ENCODE data around the gene RTP2. TPM values are rescaled to one million over a fixed set of nuclear protein-coding genes. Genes with fewer than 3 reads are reported as not detected.
A peak's percentile ranks its signal among the peaks of the same experiment; 100 is the strongest.

RTP2 gene
- total RNA-seq, 1 experiment from 2014 or later, result not detected

DNA sequence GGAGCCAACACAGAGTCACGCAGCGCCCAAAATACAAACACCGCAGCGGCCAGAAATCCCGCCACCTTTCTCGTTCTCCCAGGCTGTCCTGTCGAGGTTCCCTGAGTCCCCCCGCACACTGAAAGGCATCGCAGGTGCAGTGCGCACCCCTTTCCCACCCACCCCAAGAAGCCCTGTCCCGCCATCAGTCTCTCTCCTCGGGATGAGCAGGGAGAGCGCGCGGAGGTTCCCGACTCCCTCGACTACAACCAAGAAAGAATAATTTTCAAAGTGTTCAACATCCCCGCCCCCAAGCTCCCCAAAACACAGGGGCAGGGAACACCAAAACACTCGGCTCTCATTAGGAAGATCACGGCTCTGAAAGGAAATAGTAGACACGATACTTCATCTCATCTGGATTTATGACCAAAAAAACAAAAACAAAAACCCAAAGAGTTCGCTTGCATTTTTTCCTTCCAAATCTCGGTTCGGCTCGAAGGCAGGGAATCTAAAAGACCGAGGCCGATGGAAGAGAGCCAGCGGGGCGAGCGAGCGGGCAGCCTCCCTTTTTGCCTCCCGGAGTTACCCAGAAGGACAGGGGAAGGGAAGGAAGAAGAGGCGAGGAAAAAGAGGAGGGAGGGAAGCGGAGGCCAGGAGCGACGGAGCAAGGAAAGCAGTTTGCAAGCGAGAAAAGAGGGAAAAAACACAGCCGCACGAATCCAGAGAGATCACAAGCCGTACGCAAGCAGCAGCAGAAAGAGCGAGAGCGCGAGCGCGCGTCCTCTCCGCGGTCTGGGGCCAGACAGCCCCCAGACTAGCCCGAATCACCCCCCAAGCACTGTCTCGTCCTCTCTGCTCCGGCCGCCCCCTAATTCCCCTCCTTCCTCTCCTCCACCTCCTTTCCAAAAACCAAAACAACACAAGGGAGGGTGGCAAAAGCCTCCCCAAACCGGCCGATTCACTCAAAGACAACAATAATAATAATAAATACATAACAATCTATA, 42.1 kb upstream of the RTP2 start:
- intact Hi-C loops (cut with micrococcal nuclease), result loop anchor here (1.0 to 10.0 kb wide), 8 partner anchors 199 to 1138 kb away; no protein-coding TSS in a partner anchor
- no peaks in the 10 kb centered on the region for H3F3A ChIP-seq (ENCODE audit: low read length, unreplicated experiment)
- H3K79me2 ChIP-seq (ENCODE audit: low read length), result peaks cover 48% of the 10 kb centered on the region
- H3K4me2 ChIP-seq (ENCODE audit: low read length), result peak overlapping the region; percentile 99
- H3K27me3 ChIP-seq (ENCODE audit: low read length), result no peaks in the 10 kb centered on the region
- no peaks in the 10 kb centered on the region for H3K9me3 ChIP-seq (ENCODE audit: low read length)
- TF ChIP-seq EZH2 (IDR thresholded peaks at IDR 0.05; ENCODE audit: low read length, unreplicated experiment), result no peak
- H3K4me3 ChIP-seq (ENCODE audit: low read length), result peak overlapping the region; percentile 93
- H3K4me1 ChIP-seq (ENCODE audit: insufficient read depth, low read length), result peaks cover 39% of the 10 kb centered on the region
- POLR2A ChIA-PET (ENCODE audit: unreplicated experiment), result interaction anchor here (0.6 to 1.3 kb wide), 9 partner anchors 63 to 616 kb away, joined by 3 to 8 read pairs (median 4); no protein-coding TSS in a partner anchor
- DNase-seq, result peak; percentile 42
- H3K36me3 ChIP-seq (ENCODE audit: low read depth, low read length), result no peaks in the 10 kb centered on the region
- CTCF ChIA-PET, result interaction anchor here (0.5 to 0.7 kb wide), 3 partner anchors 913 to 1212 kb away, joined by 3 to 18 read pairs (median 4); no protein-coding TSS in a partner anchor
- peak overlapping the region; percentile 60 for H2AFZ ChIP-seq (ENCODE audit: low read length)
- peak overlapping the region; percentile 91; the same call in 1 of the 2 replicates for H3K27ac ChIP-seq (ENCODE audit: low read length)
- ATAC-seq, result no peak
- peak overlapping the region; percentile 96 for H3K9ac ChIP-seq (ENCODE audit: low read length)
- H3K9me2 ChIP-seq (replicated peaks; ENCODE audit: low read length), result no peaks in the 10 kb centered on the region
- BruUV-seq (replicated peaks), result TSS peak; percentile 75
- H4K20me1 ChIP-seq (ENCODE audit: low read length), result no peaks in the 10 kb centered on the region

DNA sequence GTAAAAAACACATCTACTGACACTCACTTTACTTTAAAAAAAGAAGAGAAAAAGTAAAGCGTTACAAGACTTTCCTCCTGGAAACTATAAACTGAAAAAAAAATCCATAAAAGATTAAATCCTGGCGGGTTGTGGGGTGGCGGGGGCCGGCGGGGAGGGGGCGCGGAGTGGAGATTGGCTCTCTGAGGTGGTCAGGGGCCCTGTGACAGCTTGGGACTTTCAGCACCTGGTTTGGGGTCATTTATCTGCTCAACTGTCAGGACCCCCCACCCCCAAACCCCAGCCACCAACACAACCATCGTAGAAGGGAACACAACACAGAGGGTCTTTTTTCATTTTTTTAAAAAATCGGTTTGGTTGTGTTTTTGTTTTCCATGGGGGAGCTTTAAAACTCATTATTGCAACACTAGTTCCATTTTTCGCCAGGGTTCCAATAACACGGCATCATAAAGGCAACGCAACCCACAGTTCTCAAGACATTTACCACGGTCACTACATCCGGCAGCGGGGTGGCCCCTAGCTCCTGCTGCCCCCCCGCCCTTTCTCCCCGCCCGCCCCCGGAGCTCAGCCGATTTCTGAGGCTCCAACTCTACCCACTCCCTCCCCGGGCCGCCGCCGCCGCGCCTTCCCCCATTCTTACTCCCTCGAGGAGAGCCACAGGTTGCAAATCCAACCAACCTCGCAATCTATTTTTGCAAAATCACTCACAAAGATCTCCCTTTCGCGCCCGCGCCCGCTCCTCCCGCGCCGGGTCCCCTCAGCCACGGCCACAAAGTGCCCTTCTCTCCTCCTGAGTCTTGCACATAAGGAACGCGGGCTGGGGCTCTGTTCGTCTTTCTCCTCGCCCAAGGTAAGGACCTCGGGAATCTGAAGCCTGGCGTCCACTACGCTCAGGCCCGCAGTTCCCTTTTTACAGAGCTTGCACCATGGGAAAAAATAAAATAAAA, 41.1 kb upstream of the RTP2 start:
- peaks cover 48% of the 10 kb centered on the region for H3K79me2 ChIP-seq (ENCODE audit: low read length)

More for the DNA sequence above, 41.1 kb upstream of the RTP2 start:
- Histone ChIP-seq H3K4me2 (ENCODE audit: low read length) (peak overlapping the region; percentile 99), H4K20me1 (ENCODE audit: low read length) (no peaks in the 10 kb centered on the region), H3K36me3 (ENCODE audit: low read depth, low read length) (no peaks in the 10 kb centered on the region), H3K27me3 (ENCODE audit: low read length) (no peaks in the 10 kb centered on the region), H3K27ac (ENCODE audit: low read length) (peak overlapping the region; percentile 31; the same call in 1 of the 2 replicates), H3K4me3 (ENCODE audit: low read length) (peak overlapping the region; percentile 93), H3K9me2 (replicated peaks; ENCODE audit: low read length) (no peaks in the 10 kb centered on the region), H3K9me3 (ENCODE audit: low read length) (no peaks in the 10 kb centered on the region), H3K9ac (ENCODE audit: low read length) (peak overlapping the region; percentile 96), H3K4me1 (ENCODE audit: insufficient read depth, low read length) (peaks cover 33% of the 10 kb centered on the region), H3F3A (ENCODE audit: low read length, unreplicated experiment) (no peaks in the 10 kb centered on the region), H2AFZ (ENCODE audit: low read length) (peak overlapping the region; percentile 60)
- POLR2A ChIA-PET (ENCODE audit: unreplicated experiment), result interaction anchor here (0.5 to 0.7 kb wide), 5 partner anchors 171 to 940 kb away, joined by 3 to 4 read pairs (median 3); no protein-coding TSS in a partner anchor
- CTCF ChIA-PET, result interaction anchor here (0.5 to 1.5 kb wide), 5 partner anchors 135 to 1211 kb away, joined by 3 to 9 read pairs (median 5); no protein-coding TSS in a partner anchor
- intact Hi-C loops (cut with micrococcal nuclease), result loop anchor here (1.0 to 10.0 kb wide), 10 partner anchors 293 to 1139 kb away; no protein-coding TSS in a partner anchor
- no TSS peak for BruUV-seq (replicated peaks)
- no peak for ATAC-seq
- peak; percentile 30 for DNase-seq
- TF ChIP-seq EZH2 (IDR thresholded peaks at IDR 0.05; ENCODE audit: low read length, unreplicated experiment), result no peak
- TF ChIP-seq, protein P1, sequence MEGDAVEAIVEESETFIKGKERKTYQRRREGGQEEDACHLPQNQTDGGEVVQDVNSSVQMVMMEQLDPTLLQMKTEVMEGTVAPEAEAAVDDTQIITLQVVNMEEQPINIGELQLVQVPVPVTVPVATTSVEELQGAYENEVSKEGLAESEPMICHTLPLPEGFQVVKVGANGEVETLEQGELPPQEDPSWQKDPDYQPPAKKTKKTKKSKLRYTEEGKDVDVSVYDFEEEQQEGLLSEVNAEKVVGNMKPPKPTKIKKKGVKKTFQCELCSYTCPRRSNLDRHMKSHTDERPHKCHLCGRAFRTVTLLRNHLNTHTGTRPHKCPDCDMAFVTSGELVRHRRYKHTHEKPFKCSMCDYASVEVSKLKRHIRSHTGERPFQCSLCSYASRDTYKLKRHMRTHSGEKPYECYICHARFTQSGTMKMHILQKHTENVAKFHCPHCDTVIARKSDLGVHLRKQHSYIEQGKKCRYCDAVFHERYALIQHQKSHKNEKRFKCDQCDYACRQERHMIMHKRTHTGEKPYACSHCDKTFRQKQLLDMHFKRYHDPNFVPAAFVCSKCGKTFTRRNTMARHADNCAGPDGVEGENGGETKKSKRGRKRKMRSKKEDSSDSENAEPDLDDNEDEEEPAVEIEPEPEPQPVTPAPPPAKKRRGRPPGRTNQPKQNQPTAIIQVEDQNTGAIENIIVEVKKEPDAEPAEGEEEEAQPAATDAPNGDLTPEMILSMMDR (conservative IDR thresholded peaks at IDR 0.05; ENCODE audit: low read depth, low read length), result no peak
- TF ChIP-seq EZH2phosphoT487 (IDR thresholded peaks at IDR 0.05; ENCODE audit: borderline replicate concordance, low read length), result no peak

Measured in PC-3 (cell line).